SK-N-SH treated with all-trans-retinoic acid at 6 μM for 48 hours (cell line): ENCODE measurements around the gene FLAD1.

Experiments
- BACH2 ChIP-seq: fragments of 250-450 bp; sonication (Bioruptor Pico); IDR thresholded peaks from 2 replicates; pipeline ENCODE4 v1.9.0; 2021; ENCODE audit warnings: mild to moderate bottlenecking, borderline replicate concordance
- ZFP30 ChIP-seq: fragments of 450-650 bp; formaldehyde crosslinking; IDR thresholded peaks from 2 replicates; pipeline ENCODE4 v1.5.0; 2022; ENCODE audit warnings: mild to moderate bottlenecking, moderate library complexity
- TF ChIP-seq, protein P1 (sequence below): fragments of 250-450 bp; sonication (Bioruptor Pico); IDR thresholded peaks from 2 replicates; pipeline ENCODE4 v1.8.0; 2020; ENCODE audit warnings: mild to moderate bottlenecking, moderate library complexity, borderline replicate concordance
- TF ChIP-seq, protein P2 (sequence below): fragments of 250-450 bp; sonication (Bioruptor Pico); IDR thresholded peaks from 2 replicates; pipeline ENCODE4 v1.5.1; 2020; ENCODE audit warnings: low read depth, mild to moderate bottlenecking, moderate library complexity

GRCh38 chr1:155029513-155030242, 46.5 kb downstream of the FLAD1 start:
- no peak for TF ChIP-seq ZFP30 (CRISPR knock-in tag)
- TF ChIP-seq, protein P1, sequence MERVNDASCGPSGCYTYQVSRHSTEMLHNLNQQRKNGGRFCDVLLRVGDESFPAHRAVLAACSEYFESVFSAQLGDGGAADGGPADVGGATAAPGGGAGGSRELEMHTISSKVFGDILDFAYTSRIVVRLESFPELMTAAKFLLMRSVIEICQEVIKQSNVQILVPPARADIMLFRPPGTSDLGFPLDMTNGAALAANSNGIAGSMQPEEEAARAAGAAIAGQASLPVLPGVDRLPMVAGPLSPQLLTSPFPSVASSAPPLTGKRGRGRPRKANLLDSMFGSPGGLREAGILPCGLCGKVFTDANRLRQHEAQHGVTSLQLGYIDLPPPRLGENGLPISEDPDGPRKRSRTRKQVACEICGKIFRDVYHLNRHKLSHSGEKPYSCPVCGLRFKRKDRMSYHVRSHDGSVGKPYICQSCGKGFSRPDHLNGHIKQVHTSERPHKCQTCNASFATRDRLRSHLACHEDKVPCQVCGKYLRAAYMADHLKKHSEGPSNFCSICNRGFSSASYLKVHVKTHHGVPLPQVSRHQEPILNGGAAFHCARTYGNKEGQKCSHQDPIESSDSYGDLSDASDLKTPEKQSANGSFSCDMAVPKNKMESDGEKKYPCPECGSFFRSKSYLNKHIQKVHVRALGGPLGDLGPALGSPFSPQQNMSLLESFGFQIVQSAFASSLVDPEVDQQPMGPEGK (CRISPR knock-in tag) = no peak
- TF ChIP-seq BACH2 (CRISPR knock-in tag) = no peak
- TF ChIP-seq, protein P2, sequence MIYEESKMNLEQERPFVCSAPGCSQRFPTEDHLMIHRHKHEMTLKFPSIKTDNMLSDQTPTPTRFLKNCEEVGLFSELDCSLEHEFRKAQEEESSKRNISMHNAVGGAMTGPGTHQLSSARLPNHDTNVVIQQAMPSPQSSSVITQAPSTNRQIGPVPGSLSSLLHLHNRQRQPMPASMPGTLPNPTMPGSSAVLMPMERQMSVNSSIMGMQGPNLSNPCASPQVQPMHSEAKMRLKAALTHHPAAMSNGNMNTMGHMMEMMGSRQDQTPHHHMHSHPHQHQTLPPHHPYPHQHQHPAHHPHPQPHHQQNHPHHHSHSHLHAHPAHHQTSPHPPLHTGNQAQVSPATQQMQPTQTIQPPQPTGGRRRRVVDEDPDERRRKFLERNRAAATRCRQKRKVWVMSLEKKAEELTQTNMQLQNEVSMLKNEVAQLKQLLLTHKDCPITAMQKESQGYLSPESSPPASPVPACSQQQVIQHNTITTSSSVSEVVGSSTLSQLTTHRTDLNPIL (CRISPR knock-in tag) = no peak
